MV-4-11 (cell line): ENCODE results near the gene ALDH1L1.
A peak's percentile ranks its signal among the peaks of the same experiment; 100 is the strongest.

Experiments
- DNase-seq: peaks from one replicate; lab custom pipeline; 2025; lab: John Stamatoyannopoulos, UW

ALDH1L1 gene

GRCh38 chr3:126180477-126181397 lies at the start of gene ALDH1L1:
ALDH1L1 (minus strand) TSS chr3:126180586; CDS start chr3:126160979, 19,607 bp downstream.
- DNase-seq, result no peak

- DNase-seq, result no peak
Observed at GRCh38 chr3:126226374-126226773, 46.0 kb upstream of the ALDH1L1 start.

DNA sequence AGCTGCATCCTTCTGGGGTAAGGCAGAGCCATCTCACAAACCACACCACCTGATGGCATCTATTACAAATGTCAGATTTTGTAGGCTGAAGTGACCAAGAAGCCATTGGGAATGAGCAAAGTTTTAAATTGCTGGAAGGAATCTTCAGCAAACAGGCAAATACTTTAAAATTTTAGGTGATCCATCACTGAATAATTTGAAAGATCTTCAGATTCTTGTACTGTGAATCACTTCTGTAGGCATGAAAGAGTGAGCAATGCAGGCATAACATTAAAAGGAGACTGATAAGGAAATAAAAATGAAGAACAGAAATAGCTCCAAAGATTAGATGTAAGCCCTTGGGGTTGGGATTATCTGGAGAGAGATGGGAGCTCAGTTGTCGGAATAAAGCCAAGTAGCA lies 36.0 kb upstream of the ALDH1L1 start:
- DNase-seq, result no peak

- DNase-seq, result no peak
Observed at GRCh38 chr3:126213379-126214028, 33.1 kb upstream of the ALDH1L1 start.

DNA sequence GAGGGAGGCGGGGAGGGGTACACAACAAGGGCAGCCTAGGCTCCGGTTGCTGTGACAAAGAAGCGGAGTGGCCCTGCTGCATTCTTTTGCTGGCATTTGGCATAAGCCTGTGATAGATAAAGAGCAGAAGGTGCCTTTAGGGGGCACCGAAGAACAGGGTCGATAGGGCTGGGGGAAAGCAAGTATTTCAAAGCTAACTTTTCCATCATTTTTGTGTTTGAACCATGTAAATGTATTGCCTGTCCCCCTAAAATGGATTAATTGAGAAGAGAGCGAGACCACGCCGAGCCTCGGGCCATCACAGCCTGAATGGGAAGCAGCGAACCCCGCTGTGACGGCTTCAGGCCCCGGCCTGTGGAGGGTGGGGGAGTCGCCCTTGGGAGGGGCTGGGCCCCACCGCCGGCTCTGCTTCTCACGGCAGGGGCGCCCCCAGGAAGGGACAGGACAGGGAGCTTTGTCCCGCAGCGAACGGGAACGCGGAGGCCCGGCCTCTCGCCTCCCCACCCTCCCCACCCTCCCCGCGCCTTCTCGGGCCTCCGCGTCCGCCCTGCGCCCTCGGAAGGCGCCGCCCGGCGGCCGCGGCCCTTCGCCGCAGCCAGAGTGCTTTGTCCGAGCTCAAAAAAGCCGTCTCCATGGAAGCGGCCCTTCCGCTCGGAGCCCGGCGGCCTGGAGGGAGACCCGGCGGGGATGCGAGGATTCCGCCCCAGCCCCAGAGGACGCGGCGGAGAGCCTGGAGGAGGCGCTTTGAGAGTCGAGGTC lies 32.4 kb upstream of the ALDH1L1 start:
- no peak for DNase-seq

GRCh38 chr3:126212250-126212619 lies 31.8 kb upstream of the ALDH1L1 start:
- DNase-seq, result no peak

GRCh38 chr3:126211569-126211968 lies 31.2 kb upstream of the ALDH1L1 start:
- DNase-seq, result no peak

GRCh38 chr3:126210606-126211005 lies 30.2 kb upstream of the ALDH1L1 start:
- no peak for DNase-seq

GRCh38 chr3:126209741-126210140 lies 29.4 kb upstream of the ALDH1L1 start:
- DNase-seq, result no peak

DNA sequence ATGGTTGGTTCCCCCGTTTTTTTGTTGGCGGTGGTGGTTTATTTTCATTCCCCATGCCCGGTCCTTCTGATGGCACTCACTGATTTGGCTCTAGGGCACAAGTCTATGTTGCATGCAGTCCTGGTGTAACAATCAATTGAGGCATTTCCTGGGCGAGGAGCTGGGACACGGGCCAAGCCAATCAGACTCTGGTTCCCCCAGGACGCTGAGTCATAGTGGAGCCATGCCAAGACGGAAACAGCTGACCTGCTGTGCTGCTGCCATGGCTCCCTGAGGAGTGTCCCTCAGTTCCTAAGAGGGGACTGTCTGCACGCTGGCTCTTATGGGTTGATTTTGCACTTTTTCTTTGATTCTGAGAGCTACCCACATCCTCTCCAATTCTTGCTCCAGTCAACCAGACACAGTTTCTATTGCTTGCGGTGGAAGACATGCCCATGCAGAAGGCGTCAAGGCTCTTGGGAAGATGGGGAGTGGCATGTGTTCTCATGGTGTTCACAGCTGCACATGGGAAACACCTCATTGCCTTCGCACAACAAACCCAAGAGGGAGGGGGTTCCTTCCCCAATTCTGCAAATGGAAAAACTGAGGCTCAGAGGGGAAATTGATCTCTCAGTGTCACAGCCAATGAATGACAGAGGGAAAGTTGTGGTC lies 28.3 kb upstream of the ALDH1L1 start:
- DNase-seq, result peak; percentile 87

DNA sequence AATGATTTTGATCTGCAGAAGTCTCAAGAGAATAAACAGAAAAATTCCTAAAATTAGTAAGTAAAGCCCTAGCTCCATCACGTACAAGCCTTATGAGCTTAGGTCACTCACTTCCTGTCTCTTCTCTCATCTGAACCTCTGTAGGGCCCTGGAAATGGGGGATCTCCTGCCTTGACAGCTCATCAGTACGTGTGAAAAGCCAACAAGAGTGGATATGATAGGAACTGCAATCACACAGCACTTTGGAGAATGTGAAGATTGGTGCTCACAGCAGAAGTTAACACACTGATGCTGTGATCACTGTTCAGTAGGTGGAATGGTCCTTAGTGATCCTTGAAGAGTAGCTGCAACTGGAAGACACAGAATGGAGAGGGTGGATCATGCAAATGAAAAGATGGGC lies 27.8 kb upstream of the ALDH1L1 start:
- DNase-seq, result no peak

DNA sequence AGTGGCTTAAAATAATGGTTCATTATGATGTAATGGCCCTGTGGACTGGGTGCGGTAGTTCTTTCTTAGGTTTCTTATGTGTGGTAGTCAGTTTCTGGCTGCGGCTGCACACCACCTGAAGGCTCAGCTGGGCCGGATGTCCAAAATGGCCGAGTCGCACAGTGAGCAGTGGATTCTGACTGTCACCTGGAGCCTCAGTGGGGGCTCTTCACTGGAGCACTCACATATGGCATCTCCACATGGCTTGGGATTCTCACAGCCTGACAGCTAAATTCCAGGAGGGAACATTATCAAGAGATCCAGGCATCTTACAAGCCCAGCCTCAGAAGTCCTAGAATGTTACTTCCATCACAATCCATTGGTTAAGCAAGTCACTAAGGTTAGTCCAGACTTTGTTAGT lies 26.8 kb upstream of the ALDH1L1 start:
- DNase-seq, result no peak

- no peak for DNase-seq
Observed at GRCh38 chr3:126205717-126206655, 25.6 kb upstream of the ALDH1L1 start.

DNA sequence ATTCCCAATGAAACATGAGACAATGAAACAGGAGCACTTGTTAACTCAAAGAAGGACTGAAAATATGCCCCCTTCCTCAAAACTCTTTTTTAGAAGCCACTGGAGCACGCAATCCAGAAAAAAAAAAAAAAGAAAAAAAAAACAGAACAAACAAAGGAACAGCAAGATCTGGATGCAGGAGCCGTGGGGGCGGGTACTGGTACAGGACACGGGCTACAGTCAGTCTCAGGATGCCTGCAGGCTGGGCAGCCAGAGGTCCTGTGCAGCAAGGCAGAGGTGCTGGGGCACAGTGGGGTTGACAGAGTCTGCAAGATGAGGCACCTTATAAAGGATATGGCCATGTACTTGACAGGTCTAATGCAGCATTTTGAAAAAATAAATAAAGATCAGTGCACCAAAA lies 22.3 kb upstream of the ALDH1L1 start:
- no peak for DNase-seq

DNA sequence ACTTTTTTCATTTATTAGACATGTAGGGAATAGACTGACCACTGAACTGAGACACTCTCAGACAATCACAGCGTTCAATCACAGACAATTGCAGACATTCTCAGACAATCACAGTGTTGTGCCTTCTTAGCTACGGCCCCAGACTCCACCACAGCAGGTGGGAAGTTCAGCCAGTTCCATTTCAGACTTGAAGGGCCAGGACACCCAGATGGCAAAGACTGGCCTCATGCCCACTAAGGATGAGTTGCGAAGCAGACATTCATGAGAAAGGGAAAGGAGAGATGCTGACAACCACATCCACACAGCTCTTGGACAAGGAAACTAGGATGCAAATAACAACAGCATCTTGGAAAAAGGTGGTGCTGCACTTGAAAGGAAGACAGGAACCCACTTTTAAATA lies 21.9 kb upstream of the ALDH1L1 start:
- no peak for DNase-seq

DNA sequence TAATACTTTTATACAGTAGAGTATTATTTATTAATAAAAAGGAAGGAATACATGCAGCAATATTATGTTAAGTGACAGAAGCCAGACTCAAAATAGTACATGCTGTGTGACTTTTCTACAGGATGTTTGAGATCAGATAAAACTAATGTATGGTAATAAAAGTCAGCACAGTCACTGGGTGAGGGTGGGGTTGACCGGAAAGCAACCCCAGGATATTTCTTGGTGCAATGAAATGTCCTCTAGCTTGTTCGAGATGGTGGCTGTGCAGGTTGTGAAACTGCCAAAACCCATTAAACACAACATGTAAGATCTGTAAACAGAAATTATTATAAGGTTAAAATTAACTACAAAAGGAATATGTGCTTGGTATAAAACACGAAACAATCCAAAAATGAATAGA lies 20.8 kb upstream of the ALDH1L1 start:
- no peak for DNase-seq

- DNase-seq, result no peak
Observed at GRCh38 chr3:126200534-126200933, 20.1 kb upstream of the ALDH1L1 start.

GRCh38 chr3:126199256-126199655 lies 18.9 kb upstream of the ALDH1L1 start:
- DNase-seq, result no peak

GRCh38 chr3:126197854-126198584 lies 17.6 kb upstream of the ALDH1L1 start:
- peak; percentile 42 for DNase-seq

GRCh38 chr3:126197343-126197742 lies 17.0 kb upstream of the ALDH1L1 start:
- DNase-seq, result no peak
